ENCODE measurements around the gene GJB5.
"Not testable (repeated sequence)": the region's sequence is repeated elsewhere in the genome, so short reads cannot be mapped to it uniquely, and the experiment has no call there.

Gene GJB5

GRCh38 chr1:34771573-34772371, 16.9 kb downstream of the GJB5 start:
- no peak for DNase-seq (ENCODE audit: low read depth)
- no peak overlapping the region for H3K4me3 ChIP-seq (replicated peaks; ENCODE audit: low read depth, low read length)
- TF ChIP-seq CTCF (IDR thresholded peaks at IDR 0.05; ENCODE audit: low read length, missing control alignments): no peak

- not testable (repeated sequence) for DNase-seq (ENCODE audit: low read depth); H3K4me3 ChIP-seq (replicated peaks; ENCODE audit: low read depth, low read length)
Measured at GRCh38 chr1:34773114-34773513, 18.3 kb downstream of the GJB5 start.

- DNase-seq (ENCODE audit: low read depth): no peak
- TF ChIP-seq CTCF (IDR thresholded peaks at IDR 0.05; ENCODE audit: low read length, missing control alignments): no peak
- no peak overlapping the region for H3K4me3 ChIP-seq (replicated peaks; ENCODE audit: low read depth, low read length)
Measured at GRCh38 chr1:34774957-34775356, 20.1 kb downstream of the GJB5 start.

GRCh38 chr1:34776911-34777310, 22.1 kb downstream of the GJB5 start:
- no peak overlapping the region for H3K4me3 ChIP-seq (replicated peaks; ENCODE audit: low read depth, low read length)
- DNase-seq (ENCODE audit: low read depth): no peak
- TF ChIP-seq CTCF (IDR thresholded peaks at IDR 0.05; ENCODE audit: low read length, missing control alignments): no peak

GRCh38 chr1:34777519-34778321, 22.9 kb downstream of the GJB5 start:
- H3K4me3 ChIP-seq (replicated peaks; ENCODE audit: low read depth, low read length): no peak overlapping the region
- DNase-seq (ENCODE audit: low read depth): no peak
- TF ChIP-seq CTCF (IDR thresholded peaks at IDR 0.05; ENCODE audit: low read length, missing control alignments): no peak

- no peak for TF ChIP-seq CTCF (IDR thresholded peaks at IDR 0.05; ENCODE audit: low read length, missing control alignments)
- DNase-seq (ENCODE audit: low read depth): no peak
- no peak overlapping the region for H3K4me3 ChIP-seq (replicated peaks; ENCODE audit: low read depth, low read length)
Measured at GRCh38 chr1:34778381-34778780, 23.5 kb downstream of the GJB5 start.

- TF ChIP-seq CTCF (IDR thresholded peaks at IDR 0.05; ENCODE audit: low read length, missing control alignments): no peak
- H3K4me3 ChIP-seq (replicated peaks; ENCODE audit: low read depth, low read length): no peak overlapping the region
- DNase-seq (ENCODE audit: low read depth): no peak
Measured at GRCh38 chr1:34779005-34779404, 24.2 kb downstream of the GJB5 start.

Measured in fibroblast of pulmonary artery (primary cell).